Measurements from ENCODE around the gene COMMD9. TPM values are rescaled to one million over a fixed set of nuclear protein-coding genes. Genes with fewer than 3 reads are reported as not detected.

COMMD9 gene
- total and polyA plus RNA-seq, 2 of the 8 experiments (the other 6 are each of a cell fraction or from before 2014, with no cell fraction given), result 42.5 to 49.1 TPM

DNA sequence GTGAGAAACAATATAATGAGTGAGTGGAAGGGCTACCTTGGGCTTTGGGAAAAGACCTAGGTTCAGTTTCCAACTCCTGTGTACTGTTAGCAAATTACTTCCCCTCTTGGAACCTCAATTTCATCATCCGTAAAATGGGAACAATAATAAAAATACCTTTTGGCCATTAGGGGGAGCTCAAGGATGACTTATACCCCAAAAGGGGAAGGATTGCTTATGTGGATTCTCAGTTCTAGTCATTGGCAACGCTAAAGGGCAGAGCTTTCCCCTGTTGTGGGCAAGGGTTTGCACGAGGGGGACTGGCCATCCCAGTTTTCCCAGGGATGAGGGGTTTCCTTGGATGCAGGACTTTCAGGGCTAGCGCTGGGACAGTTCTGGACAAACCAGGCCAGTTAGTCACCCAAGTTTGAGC lies 3.1 kb upstream of the COMMD9 start:
- Histone ChIP-seq H3K36me3 (ENCODE audit: control insufficient read depth in 2 of 4, insufficient read depth in 4 of 4, low read length in 3 of 4) (no peaks in the 10 kb centered on the region), H3K23me2 (ENCODE audit: low read depth, low read length) (peaks cover 7% of the 10 kb centered on the region), H3K79me2 (ENCODE audit: control insufficient read depth in 1 of 2, insufficient read depth in 2 of 2, low read length in 2 of 2) (no peaks in the 10 kb centered on the region), H2BK20ac (ENCODE audit: low read length) (no peak overlapping the region), H3K14ac (ENCODE audit: insufficient read length) (no peak overlapping the region), H3K27me3 (replicated peaks in 1 of 4; ENCODE audit: control insufficient read depth in 3 of 4, extremely low read depth in 1 of 4, insufficient read depth in 3 of 4, low read length in 3 of 4) (peaks cover 0 to 5% (median 0%) of the 10 kb centered on the region in 4 experiments; a peak in 1 of 7 replicates), H3K4me1 (replicated peaks in 1 of 4; ENCODE audit: control insufficient read depth in 3 of 4, insufficient read depth in 4 of 4, low read length in 3 of 4) (peaks cover 0 to 3% (median 0%) of the 10 kb centered on the region in 4 experiments; a peak in 4 of 7 replicates), H4K91ac (replicated peaks; ENCODE audit: insufficient read length, low read length) (no peak overlapping the region), H3K23ac (ENCODE audit: insufficient read length) (no peak overlapping the region), H2BK15ac (ENCODE audit: low read length) (no peak overlapping the region), H2BK120ac (replicated peaks; ENCODE audit: low read depth, low read length) (no peak overlapping the region), H3K56ac (replicated peaks; ENCODE audit: insufficient read length, low read depth, low read length) (no peak overlapping the region), H3K4me3 (ENCODE audit: extremely low read depth in 1 of 4, insufficient read depth in 2 of 4, low read depth in 3 of 4, low read length in 4 of 4) (no peak overlapping the region), H4K20me1 (replicated peaks in 1 of 2; ENCODE audit: control insufficient read depth in 1 of 2, insufficient read depth in 2 of 2, low read length in 2 of 2) (peaks cover 0 to 4% of the 10 kb centered on the region in 2 experiments), H3K4ac (replicated peaks; ENCODE audit: insufficient read length, low read depth, low read length) (no peak overlapping the region), H3K27ac (ENCODE audit: low read depth, low read length) (no peak overlapping the region), H2AFZ (ENCODE audit: low read length) (no peak overlapping the region), H3K4me2 (ENCODE audit: insufficient read depth in 1 of 2, low read depth in 2 of 2, low read length in 2 of 2) (no peak overlapping the region; a peak in 1 of 4 replicates), H2BK12ac (ENCODE audit: low read depth, low read length) (no peak overlapping the region), H3K18ac (ENCODE audit: extremely low read depth, low read length) (no peak overlapping the region), H3K79me1 (ENCODE audit: low read depth, low read length) (no peaks in the 10 kb centered on the region), H3K9me3 (ENCODE audit: insufficient read depth in 2 of 2, low read depth in 1 of 2, low read length in 1 of 2) (no peaks in the 10 kb centered on the region), H4K5ac (ENCODE audit: insufficient read length, low read depth, low read length) (no peak overlapping the region), H3K9ac (replicated peaks in 1 of 4; ENCODE audit: extremely low read depth in 1 of 4, low read depth in 3 of 4, low read length in 3 of 4) (no peak overlapping the region), H2AK5ac (ENCODE audit: low read depth, low read length) (no peak overlapping the region), H2BK5ac (ENCODE audit: low read depth, low read length) (no peak overlapping the region), H4K8ac (ENCODE audit: extremely low read depth, insufficient read depth, low read length) (no peak overlapping the region)
- ChIA-PET POLR2A (ENCODE audit: partially characterized antibody) (interaction anchor here (0.7 to 1.8 kb wide), 4 partner anchors 8 to 186 kb away, joined by 3 to 5 read pairs (median 3); no protein-coding TSS in a partner anchor), CTCF (ENCODE audit: partially characterized antibody) (interaction anchor here (0.7 to 10.8 kb wide), 49 partner anchors 10 to 491 kb away, joined by 3 to 152 read pairs (median 5); no protein-coding TSS in a partner anchor)
- DNase-seq (ENCODE audit: low read depth in 1 of 2, low spot score in 2 of 2), result peak in 1 of 2 experiments; percentile 35
- 22% methylated on average over 4 of the region's 4 CpGs; no CpG with 5 or more reads in 1 of the 2 experiments for WGBS, 2 experiments (ENCODE audit: extremely low coverage in 1 of 2, insufficient coverage in 1 of 2, insufficient read length in 1 of 2, insufficient replicate concordance in 2 of 2, low coverage in 1 of 2, low lambda C conversion rate in 2 of 2, missing lambda C conversion rate in 1 of 2)
- FAIRE-seq, result peak; percentile 91
- no peak for TF ChIP-seq ASH2L (IDR thresholded peaks at IDR 0.05; ENCODE audit: low read length)
- TF ChIP-seq, protein P1, sequence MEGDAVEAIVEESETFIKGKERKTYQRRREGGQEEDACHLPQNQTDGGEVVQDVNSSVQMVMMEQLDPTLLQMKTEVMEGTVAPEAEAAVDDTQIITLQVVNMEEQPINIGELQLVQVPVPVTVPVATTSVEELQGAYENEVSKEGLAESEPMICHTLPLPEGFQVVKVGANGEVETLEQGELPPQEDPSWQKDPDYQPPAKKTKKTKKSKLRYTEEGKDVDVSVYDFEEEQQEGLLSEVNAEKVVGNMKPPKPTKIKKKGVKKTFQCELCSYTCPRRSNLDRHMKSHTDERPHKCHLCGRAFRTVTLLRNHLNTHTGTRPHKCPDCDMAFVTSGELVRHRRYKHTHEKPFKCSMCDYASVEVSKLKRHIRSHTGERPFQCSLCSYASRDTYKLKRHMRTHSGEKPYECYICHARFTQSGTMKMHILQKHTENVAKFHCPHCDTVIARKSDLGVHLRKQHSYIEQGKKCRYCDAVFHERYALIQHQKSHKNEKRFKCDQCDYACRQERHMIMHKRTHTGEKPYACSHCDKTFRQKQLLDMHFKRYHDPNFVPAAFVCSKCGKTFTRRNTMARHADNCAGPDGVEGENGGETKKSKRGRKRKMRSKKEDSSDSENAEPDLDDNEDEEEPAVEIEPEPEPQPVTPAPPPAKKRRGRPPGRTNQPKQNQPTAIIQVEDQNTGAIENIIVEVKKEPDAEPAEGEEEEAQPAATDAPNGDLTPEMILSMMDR (IDR thresholded peaks at IDR 0.05; ENCODE audit: control extremely low read depth in 1 of 3, insufficient read depth in 1 of 3, low read depth in 1 of 3, low read length in 3 of 3), result peak in 2 of 3 experiments; percentile 57 to 67; a peak in 3 of 4 replicates
- TF ChIP-seq CBX8 (IDR thresholded peaks at IDR 0.05; ENCODE audit: borderline replicate concordance, low read depth, low read length), result no peak
- TF ChIP-seq SIRT6 (IDR thresholded peaks at IDR 0.05; ENCODE audit: low read length), result no peak
- TF ChIP-seq RAD21 (IDR thresholded peaks at IDR 0.05 in 1 of 2, conservative IDR thresholded peaks at IDR 0.05 in 1 of 2; ENCODE audit: low read depth in 2 of 2, low read length in 2 of 2), result peak; percentile 85 to 89
- no peak for TF ChIP-seq TBP (IDR thresholded peaks at IDR 0.05; ENCODE audit: low read depth, low read length)
- TF ChIP-seq CHD2 (IDR thresholded peaks at IDR 0.05; ENCODE audit: low read length), result no peak
- no peak for TF ChIP-seq POU5F1 (IDR thresholded peaks at IDR 0.05; ENCODE audit: low read depth, low read length)
- peak in 1 of 2 experiments; percentile 99; a peak in 1 of 4 replicates for TF ChIP-seq HDAC2 (IDR thresholded peaks at IDR 0.05; ENCODE audit: borderline replicate concordance in 1 of 2, low read depth in 2 of 2, low read length in 2 of 2)
- no peak for TF ChIP-seq RNF2 (IDR thresholded peaks at IDR 0.05; ENCODE audit: borderline replicate concordance, low read depth, low read length, missing control alignments, poor library complexity, severe bottlenecking)

All from H1 (cell line).